SK-MEL-5 (cell line): ENCODE measurements around the gene ARHGEF25. TPM values are rescaled to one million over a fixed set of nuclear protein-coding genes. Genes with fewer than 3 reads are reported as not detected.
"Not testable (repeated sequence)": the region's sequence is repeated elsewhere in the genome, so short reads cannot be mapped to it uniquely, and the experiment has no call there.

Source experiments
- DNase-seq: peaks from one replicate; pipeline ENCODE4 v3.0.0-alpha.2; 2016; ENCODE audit warnings: low read depth, low spot score
- in situ Hi-C: cut with HindIII; loops from 2 replicates; pipeline ENCODE4 v1.10.0; 2016; ENCODE audit warnings: low sequenced_read_pairs, high pct_unique_total_duplicates, low pct_unique_long_range_greater_than_20kb
- polyA plus RNA-seq, 2 experiments: library from polyadenylated mRNA; depleted of rRNA; stranded (reverse); fragments of >200 nt; gene quantifications; 2 replicates each; pipeline ENCODE4 v1.2.3, GENCODE V29; 2015
- total RNA-seq: library from RNA; depleted of rRNA; stranded (reverse); fragments of >200 nt; shearing (Covaris generic); gene quantifications from 2 replicates; pipeline ENCODE4 v1.2.3, GENCODE V29; 2014; rRNA removed

ARHGEF25 gene
- 13.2 and 16.3 TPM in 2 replicates for total RNA-seq
- polyA plus RNA-seq (2015; cell fraction: cytosol; rRNA removed): 11.1 and 18.6 TPM in 2 replicates
- 50.9 and 51.4 TPM in 2 replicates for polyA plus RNA-seq (2015; cell fraction: nucleus; rRNA removed)

DNA sequence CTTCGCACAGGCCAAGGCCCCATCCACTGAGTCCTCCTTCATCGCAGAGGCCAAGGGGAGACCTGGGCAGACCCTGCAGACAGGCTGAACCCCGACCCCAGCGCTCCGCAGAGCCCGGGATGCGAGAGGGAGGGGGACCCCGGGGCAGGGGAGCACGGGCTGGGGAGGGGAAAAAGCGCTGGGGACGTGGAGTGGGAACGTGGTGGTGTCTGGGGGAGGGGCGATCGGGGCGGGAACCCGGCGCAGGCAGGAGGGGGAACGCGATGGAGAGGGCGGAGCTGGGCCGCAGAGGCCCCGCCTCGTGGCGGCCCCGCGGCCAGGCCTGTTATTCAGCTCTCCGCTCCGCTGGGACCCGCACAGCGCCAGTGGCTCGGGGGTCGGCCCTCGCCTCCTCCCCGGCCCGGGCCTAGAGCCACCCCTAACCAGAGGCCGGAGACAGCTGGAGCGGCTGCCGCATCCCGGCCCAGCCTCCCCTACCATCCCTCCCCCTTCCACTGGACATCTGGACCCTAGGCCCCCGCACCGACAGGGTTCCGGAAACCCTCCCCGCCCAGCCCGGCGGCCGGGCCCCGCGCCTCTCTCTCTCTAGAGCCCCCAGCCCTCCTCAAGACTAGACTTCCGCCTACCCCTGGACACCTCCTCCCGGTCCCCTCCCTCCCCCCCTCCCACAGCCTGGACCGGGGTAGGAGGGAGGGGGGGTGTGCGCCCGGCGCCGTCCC, at the start of gene ARHGEF25:
Gene ARHGEF25 (plus strand): TSS at position 328 of the 719 bp plus-strand sequence. CDS start 460 bp downstream, outside the sequence.
- peak; percentile 56 for DNase-seq
- in situ Hi-C loops: no loop called here

GRCh38 chr12:57563358-57563757, 47.9 kb upstream of the ARHGEF25 start:
- in situ Hi-C loops: no loop called here
- no peak for DNase-seq

- in situ Hi-C loops: no loop called here
- DNase-seq: no peak
Observed at GRCh38 chr12:57564178-57564740, 47.0 kb upstream of the ARHGEF25 start.

DNA sequence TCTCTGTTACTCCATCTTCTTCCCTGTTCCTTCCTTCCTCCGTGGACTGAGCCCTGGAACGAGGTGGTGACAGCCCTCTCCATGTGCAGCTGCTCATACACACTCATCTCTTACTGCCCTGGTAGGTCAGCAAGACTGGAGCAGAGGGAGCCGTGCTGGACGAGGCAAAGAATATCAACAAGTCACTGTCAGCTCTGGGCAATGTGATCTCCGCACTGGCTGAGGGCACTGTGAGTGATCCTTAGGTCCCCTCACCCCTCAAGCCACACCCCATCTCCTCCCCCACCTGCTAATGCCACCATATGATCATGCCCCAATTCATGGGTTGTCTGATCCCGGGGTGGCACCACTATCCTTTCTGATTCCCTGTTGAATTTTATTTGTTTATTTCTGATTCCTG, 42.4 kb upstream of the ARHGEF25 start:
- in situ Hi-C loops: no loop called here
- no peak for DNase-seq

DNA sequence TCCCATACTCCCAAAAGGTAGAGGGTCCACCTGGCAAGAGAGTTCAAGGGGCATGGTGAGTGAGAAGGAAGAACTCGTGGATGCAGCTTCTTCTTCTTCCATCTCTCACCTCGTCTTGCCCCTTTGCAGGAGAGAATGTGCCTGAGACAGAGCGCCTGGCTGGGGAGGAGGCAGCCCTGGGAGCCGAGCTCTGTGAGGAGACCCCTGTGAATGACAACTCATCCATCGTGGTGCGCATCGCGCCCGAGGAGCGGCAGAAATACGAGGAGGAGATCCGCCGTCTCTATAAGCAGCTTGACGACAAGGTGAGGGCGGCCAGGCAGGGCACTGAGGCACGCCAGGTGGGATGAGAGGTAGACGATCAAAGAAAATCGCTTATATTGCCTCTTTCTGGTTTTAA, 41.4 kb upstream of the ARHGEF25 start:
- DNase-seq: no peak
- in situ Hi-C loops: no loop called here

- DNase-seq, in situ Hi-C loops: not testable (repeated sequence)
Observed at GRCh38 chr12:57570438-57570837, 40.8 kb upstream of the ARHGEF25 start.

DNA sequence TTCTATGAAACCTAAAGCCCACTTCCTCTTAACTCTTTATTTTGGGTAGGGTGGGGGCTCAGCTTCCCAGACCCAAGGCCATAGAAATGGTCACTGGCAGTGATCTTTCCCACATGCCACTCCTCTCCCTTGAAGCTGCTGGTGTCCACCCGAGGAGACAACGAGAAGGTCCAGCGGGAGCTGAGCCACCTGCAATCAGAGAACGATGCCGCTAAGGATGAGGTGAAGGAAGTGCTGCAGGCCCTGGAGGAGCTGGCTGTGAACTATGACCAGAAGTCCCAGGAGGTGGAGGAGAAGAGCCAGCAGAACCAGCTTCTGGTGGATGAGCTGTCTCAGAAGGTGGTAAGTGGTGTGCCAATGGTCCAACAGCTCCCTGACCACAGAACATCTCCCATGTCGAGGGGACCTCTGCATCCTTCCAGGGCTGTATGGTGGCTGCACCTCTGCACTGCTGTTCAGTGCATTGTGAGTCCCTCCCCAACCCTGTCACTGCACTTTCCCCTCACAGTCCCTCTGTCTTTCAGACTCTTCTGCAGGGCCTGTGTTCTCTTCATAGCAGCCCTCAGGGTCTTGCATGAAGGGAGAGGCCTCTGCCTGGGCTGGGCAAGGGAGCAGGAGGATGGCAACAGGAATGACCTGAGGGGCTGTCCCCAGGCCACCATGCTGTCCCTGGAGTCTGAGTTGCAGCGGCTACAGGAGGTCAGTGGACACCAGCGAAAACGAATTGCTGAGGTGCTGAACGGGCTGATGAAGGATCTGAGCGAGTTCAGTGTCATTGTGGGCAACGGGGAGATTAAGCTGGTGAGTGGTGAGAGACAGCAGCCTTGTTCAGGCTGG, 39.1 kb upstream of the ARHGEF25 start:
- in situ Hi-C loops: no loop called here
- DNase-seq: no peak

DNA sequence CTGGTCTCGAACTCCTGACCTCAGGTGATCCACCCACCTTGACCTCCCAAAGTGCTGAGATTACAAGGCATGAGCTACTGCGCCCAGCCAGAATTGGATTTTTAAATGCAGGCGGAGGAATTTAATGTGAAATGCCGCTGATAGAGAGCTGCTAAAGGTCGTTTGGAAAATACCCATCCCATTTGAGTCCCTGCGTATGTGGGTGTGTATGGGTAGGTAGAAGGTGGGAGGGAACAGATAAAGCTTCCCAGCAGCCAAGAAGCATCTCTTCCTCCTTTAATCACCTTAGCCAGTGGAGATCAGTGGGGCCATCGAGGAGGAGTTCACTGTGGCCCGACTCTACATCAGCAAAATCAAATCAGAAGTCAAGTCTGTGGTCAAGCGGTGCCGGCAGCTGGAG, 36.4 kb upstream of the ARHGEF25 start:
- in situ Hi-C loops: no loop called here
- DNase-seq: no peak

GRCh38 chr12:57575771-57576612, 35.2 kb upstream of the ARHGEF25 start:
- in situ Hi-C loops: no loop called here
- no peak for DNase-seq

GRCh38 chr12:57576613-57577160, 34.5 kb upstream of the ARHGEF25 start:
- no peak for DNase-seq
- in situ Hi-C loops: no loop called here

DNA sequence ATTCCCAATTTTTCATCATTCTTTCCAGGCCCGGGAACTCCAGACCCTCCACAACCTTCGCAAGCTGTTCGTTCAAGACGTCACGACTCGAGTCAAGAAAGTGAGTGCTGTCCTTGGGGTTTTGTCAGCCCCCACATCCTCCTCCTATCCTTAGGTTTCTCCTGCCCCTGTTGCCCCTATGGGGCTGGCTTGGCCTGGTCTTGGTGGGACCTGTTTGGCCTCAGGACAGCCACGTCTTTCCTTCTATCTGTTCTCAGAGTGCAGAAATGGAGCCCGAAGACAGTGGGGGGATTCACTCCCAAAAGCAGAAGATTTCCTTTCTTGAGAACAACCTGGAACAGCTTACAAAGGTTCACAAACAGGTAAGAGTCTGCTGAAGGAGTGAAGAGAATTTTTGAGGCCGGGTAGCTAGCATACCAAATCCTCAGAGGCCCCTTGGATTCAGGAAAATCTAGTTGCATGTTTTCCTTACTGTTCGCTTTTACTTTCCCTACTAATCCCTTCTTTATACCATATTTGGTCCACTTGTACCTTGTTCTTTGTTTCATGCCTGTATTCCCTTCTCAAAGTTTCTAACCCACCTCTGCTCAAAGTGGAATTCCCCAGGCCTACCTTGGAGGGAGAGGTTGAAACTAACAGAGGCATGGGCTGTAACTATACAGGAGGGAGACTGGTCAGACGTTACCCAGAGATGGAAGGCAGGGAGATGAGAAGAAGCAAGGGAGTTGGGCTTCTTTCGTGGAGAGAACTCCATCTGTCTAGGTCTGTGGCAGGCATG, 33.1 kb upstream of the ARHGEF25 start:
- in situ Hi-C loops: no loop called here
- no peak for DNase-seq

DNA sequence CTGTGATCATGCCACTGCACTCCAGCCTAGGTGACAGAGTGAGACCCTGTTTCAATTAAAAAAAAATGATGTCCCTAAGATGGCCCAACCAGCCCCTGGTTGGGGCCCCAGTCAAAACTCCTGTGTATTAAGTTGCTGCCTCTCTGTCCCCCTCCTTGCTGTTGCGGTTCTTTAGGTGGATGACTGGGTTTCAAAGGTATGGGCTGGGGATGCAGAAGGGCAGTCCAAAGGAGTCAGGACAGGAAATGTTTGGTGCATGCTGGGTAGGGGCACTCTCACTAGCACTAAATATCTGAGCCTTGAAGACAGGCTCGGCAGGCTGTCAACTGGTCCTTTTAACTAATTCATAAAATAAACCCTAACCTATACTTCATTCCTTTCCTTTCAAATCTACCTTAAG, 32.2 kb upstream of the ARHGEF25 start:
- DNase-seq: no peak
- in situ Hi-C loops: no loop called here

GRCh38 chr12:57579677-57580465, 31.4 kb upstream of the ARHGEF25 start:
- in situ Hi-C loops: no loop called here
- no peak for DNase-seq

DNA sequence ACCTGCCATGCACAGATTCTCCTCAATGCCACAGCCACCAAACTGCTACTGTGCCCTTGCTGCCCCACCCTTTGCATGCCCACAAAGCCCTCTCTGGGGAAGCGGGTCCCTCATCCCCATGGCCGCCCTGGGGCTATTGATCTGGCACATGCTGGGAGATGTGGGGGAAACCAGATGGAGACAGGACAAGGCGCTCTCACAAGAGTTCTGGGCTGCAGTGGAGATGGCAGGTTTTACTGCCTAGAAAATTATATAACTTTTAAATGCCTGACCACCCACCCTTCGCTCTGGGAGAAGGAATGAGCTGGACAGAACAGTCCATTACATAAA, 30.8 kb upstream of the ARHGEF25 start:
- in situ Hi-C loops: no loop called here
- DNase-seq: no peak

DNA sequence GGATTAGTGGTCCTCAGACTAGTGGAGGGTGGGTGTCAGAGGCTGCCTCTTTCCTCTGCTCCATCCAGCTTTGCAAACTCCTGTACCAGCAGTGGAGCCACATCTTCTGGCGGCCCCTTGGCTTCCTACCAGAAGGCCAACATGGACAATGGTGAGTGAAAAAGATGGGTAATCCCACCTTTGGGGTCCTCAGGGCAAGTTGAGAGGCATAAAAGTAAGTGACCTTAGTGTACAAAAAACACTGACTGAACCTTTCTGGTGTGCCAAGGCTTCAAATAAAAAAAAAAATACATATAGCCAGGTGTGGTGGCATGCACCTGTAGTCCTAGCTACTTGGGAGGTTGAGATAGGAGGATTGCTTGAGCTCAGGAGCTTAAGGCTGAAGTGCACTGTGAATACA, 29.4 kb upstream of the ARHGEF25 start:
- DNase-seq: no peak
- in situ Hi-C loops: no loop called here

GRCh38 chr12:57582440-57582839, 28.8 kb upstream of the ARHGEF25 start:
- in situ Hi-C loops: no loop called here
- DNase-seq: no peak
